GM18517 (cell line): ENCODE data around the gene TMEM164.
"Not testable (repeated sequence)": the region's sequence is repeated elsewhere in the genome, so short reads cannot be mapped to it uniquely, and the experiment has no call there.

Experiments used
- ATAC-seq: cut with Tn5 transposase; IDR thresholded peaks from one replicate; pipeline ENCODE4 v1.9.1; 2021; ENCODE audit warnings: mild to moderate bottlenecking, moderate library complexity; ENCODE audit not compliant: unreplicated experiment

TMEM164 gene

GRCh38 chrX:110002300-110003166 is at the start of gene TMEM164:
TSS of gene TMEM164 (plus strand) at chrX:110003114. CDS start at chrX:110003775, 661 bp downstream.
- ATAC-seq, result peak; percentile 70

- ATAC-seq, result no peak
Measured at GRCh38 chrX:109954333-109954732, 48.6 kb upstream of the TMEM164 start.

GRCh38 chrX:109954955-109955354 is 48.0 kb upstream of the TMEM164 start:
- ATAC-seq, result no peak

- no peak for ATAC-seq
Measured at GRCh38 chrX:109958266-109958665, 44.6 kb upstream of the TMEM164 start.

- no peak for ATAC-seq
Measured at GRCh38 chrX:109959356-109959871, 43.5 kb upstream of the TMEM164 start.

GRCh38 chrX:109964390-109964789 is 38.5 kb upstream of the TMEM164 start:
- ATAC-seq, result no peak

GRCh38 chrX:109966246-109966645 is 36.7 kb upstream of the TMEM164 start:
- ATAC-seq, result no peak

- no peak for ATAC-seq
Measured at GRCh38 chrX:109967156-109967555, 35.8 kb upstream of the TMEM164 start.

- not testable (repeated sequence) for ATAC-seq
Measured at GRCh38 chrX:109970841-109971240, 32.1 kb upstream of the TMEM164 start.

- ATAC-seq, result no peak
Measured at GRCh38 chrX:109974906-109975655, 27.8 kb upstream of the TMEM164 start.

GRCh38 chrX:109985210-109985609 is 17.7 kb upstream of the TMEM164 start:
- ATAC-seq, result not testable (repeated sequence)

- no peak for ATAC-seq
Measured at GRCh38 chrX:109987884-109988283, 15.0 kb upstream of the TMEM164 start.

GRCh38 chrX:109990582-109991276 is 12.2 kb upstream of the TMEM164 start:
- ATAC-seq, result no peak

GRCh38 chrX:109992203-109992602 is 10.7 kb upstream of the TMEM164 start:
- no peak for ATAC-seq

- ATAC-seq, result no peak
Measured at GRCh38 chrX:109995155-109995554, 7.8 kb upstream of the TMEM164 start.

GRCh38 chrX:109997786-109998452 is 5.0 kb upstream of the TMEM164 start:
- ATAC-seq, result no peak

GRCh38 chrX:110000000-110000399 is 2.9 kb upstream of the TMEM164 start:
- ATAC-seq, result no peak

GRCh38 chrX:110000847-110001713 is 1.8 kb upstream of the TMEM164 start:
- ATAC-seq, result no peak

GRCh38 chrX:110001740-110002299 is 1.1 kb upstream of the TMEM164 start:
- no peak for ATAC-seq
